Measurements from ENCODE around the gene FUT7.
"Not testable (repeated sequence)": the region's sequence is repeated elsewhere in the genome, so short reads cannot be mapped to it uniquely, and the experiment has no call there.

The FUT7 gene

DNA sequence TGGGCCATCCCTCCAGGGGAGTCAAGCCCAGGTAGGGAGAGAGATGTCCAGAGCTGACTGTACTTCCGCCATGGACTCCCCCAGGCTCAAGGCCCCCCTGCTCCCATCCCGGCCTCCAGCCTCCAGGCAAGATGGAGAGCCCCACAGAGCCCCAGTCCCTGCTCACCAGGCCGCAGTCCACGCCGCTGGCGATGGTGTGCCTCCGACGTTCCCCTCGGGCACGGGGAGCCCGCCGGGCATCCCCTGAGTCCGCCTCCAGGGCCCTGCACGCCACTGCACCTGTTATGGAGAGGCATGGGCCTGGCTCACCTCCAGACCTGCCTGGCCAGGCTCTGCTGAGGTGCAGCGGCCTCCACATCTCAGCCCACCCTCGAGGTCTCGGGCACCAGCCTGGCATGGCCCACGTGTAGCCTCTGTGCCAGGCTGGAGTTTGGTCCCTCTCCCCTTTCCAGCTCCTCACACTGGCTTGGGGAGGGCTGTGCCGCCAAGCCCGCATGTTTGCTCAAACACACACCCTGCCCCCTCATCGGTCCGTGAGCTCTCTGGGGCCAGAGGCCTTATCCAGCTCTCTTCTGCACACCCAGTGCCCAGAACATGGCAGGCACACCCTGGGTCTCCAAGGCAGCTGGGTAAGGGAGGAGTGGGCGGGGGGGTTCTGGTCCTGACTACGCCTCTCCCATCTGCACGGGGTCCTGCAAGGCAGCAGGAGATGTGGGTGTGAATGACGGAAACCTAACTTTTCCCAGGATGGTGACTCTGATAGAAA lies 34.4 kb upstream of the FUT7 start:
- no peak for DNase-seq

- DNase-seq, result no peak
Measured at GRCh38 chr9:137065336-137065967, 33.6 kb upstream of the FUT7 start.

DNA sequence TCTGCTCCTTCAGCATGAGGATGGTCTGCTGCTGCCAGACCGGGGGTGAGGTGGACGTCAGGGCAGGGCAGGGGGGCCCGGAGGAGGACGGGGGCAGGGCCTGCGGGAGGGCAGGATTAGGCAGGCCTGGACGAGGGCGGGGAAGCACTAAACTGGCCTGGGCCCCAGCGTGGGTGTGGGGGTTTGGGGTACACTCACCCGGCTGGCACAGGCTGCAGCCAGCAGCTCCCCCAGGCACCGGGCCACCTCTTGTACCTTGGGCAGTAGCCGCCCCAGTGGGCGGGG lies 32.9 kb upstream of the FUT7 start:
- DNase-seq, result no peak

DNA sequence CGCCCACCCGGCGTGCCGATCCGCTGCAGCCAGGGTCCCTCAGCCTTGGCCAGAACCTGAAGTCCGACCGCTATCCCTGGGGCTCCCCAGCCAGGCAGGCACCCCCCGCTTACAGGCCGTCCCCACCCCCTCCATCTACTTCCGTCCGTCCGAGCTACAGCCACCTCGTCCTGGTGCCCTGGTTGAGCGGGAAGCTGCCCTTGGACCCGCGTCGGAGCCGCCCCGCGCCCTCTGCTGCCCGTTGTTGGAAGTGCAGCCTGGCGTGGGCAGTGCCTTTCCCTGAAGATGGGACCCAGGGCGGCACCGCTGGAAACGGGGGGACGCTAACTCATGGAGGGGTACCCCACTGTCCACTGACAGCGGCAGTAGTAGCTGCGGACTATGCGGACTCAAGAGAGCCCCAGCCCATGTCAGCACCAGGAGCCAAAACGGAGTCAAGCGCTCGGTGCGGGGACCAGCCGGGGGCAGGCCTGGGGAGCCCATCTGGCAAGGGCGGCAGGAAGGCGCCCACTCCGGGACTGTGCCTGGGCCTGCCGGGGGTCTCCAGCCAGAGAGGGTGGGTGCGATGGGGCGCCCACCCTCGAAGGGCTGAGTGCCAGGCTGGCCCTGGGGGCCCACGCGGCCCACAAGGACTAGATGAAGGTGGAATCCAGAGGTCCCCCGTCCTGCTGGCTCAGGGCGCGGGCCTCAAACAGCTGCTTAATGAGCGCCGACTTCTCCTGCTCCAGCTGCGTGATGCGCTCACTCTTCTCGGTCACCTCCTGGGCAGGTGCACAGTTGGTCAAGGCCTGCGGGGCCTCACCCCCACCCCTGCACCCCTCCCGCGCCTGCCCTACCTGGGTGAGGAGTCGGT lies 32.4 kb upstream of the FUT7 start:
- no peak for DNase-seq

DNA sequence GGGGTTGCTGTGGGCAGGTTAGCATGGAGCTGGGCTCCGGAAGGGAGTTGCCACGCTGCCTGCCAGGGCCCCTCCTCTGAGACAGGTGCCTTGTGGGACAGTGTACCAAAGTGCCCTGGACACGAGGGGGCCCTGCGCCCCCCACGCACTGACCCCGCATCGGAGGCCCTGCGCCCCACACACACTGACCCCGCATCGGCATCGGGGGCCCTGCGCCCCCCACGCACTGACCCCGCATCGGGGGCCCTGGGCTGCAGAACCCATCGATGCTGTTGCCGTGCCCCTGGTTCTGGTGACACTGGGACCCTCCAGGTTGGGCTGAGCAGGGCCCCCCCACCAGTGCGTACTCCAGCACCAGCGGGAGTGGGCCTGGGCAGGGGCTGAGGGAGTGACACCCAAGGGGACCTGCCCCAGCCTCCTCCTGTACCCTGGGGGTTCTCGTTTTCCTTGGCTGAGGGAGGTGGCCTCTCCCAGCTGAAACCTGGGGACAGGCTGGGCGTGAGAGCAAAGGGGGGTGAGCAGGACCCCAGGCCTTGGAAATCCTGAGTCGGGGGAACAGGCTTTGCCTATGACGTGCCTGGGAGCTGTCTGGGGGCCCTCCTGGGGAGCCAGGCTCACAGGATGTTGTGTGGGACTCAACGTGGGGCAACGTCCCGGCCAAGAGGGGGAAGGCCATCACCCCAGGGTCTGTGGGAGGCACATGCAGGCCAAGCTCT lies 31.6 kb upstream of the FUT7 start:
- no peak for DNase-seq

GRCh38 chr9:137062798-137063197 lies 30.9 kb upstream of the FUT7 start:
- not testable (repeated sequence) for DNase-seq

GRCh38 chr9:137062384-137062783 lies 30.5 kb upstream of the FUT7 start:
- no peak for DNase-seq

DNA sequence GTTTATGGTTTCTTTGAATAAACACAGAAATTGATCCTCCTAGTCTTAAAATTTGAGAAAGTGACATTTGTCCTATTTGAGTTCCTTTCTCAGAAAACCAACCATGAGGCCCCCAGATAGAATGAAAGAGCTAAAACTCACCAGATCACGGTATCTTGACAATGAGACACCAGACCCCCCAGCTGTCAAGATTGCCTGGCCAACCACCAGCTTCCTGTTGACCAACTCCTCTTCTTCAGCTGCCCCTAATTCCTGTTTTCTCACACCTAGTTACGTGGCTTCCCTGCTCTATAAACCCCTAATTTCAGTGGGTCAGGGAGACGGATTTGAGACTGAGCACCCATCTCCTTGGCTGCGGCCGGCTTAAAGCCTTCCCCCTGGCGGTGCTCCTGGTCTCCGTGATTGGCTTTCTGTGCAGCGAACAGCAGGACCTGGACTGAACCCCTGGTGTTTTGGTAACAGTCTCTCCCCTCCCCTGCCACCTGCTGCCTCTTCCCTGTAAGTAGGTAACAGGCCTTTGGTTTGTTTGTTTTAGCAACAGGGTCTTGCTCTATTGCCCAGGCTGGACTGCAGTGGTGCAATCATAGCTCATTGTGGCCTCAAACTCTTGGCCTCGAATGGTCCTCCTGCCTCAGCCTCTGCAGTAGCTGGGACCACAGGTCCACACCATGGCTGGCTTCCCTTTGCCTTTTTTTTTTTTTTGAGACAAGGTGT lies 26.8 kb upstream of the FUT7 start:
- no peak for DNase-seq

- DNase-seq, result peak in 1 of 2 experiments; percentile 63
Measured at GRCh38 chr9:137057545-137057944, 25.7 kb upstream of the FUT7 start.

- DNase-seq, result no peak
Measured at GRCh38 chr9:137056739-137057415, 25.0 kb upstream of the FUT7 start.

GRCh38 chr9:137055385-137056364 lies 23.8 kb upstream of the FUT7 start:
- DNase-seq, result no peak

DNA sequence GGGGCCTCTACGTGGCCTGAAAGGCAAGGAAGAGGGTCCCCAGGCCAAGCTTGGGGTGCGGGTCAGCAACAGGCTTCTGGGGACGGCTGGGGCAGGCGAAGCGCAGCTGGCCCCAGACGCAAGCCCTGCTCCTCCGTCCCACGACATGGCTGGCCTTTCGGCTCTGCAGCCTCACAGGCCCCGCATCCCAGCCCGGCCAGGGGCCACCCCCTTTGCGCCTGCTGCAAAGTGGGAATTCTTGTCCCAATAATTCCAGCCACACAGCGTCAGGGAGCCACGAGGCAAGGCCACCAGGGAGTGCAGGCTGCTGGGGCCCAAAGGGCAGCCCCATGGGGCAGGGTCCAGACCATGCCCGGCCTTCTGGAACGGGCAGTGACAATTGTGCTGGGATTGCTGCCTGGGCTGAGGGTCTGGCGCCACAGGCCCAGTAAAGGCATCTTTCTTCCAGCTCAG lies 23.1 kb upstream of the FUT7 start:
- no peak for DNase-seq

DNA sequence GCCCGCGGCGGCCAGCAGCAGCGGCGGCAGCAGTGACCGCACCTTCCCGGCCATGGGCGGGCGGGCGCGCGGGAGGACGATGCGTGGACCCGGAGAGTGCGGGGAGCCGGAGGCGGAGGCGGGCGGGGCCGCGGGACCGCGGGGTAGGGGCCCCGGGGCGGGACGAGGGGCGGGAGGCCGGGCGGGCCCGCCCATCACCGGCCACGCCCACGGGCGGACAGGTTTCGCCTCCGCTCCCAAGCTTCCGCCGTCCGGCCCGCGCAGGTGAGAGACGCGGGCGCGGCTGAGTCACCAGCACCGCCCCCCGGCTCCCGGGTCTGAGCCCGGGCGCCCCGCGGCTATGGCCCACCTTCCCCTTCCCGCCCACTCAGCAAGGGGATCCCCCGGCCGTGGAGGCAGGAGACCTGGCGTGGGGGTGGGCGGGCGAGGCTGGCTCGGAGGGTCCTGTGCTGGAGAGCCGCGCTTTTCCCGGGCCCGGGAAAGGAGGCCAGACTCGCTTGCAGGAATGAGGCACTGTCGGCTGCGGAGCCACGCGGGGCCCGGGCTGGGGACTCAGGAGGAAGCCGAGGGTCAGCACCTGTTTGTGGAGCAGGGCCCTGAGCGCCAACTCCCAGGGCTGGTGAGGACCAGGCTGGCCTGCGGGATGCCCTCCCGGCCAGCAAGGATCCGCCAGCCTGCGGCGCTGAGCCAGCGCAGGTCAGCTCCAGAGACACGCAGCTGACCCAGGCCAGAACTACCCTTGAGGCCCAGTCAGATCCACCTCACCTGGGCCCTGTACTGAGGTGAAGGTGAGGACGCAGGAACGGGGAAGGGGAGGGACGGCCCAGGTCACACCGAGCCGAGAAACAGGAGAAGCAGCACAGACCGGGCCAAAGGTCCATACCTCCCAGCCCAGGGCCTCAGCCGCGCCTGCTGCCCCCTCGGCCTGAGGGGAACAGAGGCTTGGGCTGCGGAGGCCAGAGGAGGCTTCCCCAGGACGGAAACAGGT lies 22.4 kb upstream of the FUT7 start, which contains the start of gene ENTPD2:
Gene ENTPD2 (minus strand): TSS at position 118 of the 988 bp plus-strand sequence. CDS start 64 bp downstream, at position 54.
- peak; percentile 16 to 29 for DNase-seq

- DNase-seq, result no peak
Measured at GRCh38 chr9:137052998-137053943, 21.4 kb upstream of the FUT7 start.

DNA sequence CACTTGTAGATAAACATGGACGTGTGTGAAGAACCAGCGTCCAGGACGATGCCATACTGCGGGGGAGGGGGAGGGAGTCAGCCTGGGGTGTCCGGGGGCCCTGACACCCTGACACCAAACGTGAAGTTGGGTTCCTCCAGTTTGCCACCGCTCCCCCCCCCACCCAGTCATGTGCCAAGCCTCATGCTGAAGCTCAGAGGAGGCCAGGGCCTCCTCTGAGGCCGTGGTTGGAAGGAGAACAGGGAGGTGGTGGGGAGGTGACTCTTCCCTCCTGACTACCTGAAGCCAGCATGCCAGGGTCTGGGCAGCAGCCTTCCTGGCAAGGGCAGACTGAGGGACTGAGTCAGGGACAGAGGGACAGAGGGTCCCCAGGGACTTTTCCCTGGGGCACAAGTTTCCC lies 20.4 kb upstream of the FUT7 start:
- no peak for DNase-seq

GRCh38 chr9:137051145-137051724 lies 19.3 kb upstream of the FUT7 start:
- no peak for DNase-seq

DNA sequence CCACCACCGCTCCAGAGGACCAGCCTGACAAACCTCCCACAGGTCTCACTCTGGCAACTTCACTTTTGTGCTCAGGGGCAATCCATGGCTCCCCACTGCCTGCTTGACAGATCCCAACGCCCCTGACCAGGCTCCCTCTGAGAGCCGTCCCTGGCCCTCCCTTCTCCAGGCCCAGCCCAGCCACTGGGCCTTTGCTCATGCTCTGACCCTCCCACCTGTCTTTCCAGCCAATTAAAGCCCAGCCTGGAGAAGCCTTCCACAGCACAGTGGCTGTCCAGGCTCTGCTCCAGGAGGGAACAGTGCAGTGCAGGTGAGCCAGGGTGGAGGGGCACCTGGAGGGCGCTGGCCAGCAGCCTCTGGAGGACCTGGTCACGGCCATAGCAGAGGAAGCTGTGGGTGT lies 18.7 kb upstream of the FUT7 start:
- DNase-seq, result no peak

All from NCI-H187 (cell line).